OCI-LY3 (cell line): Measurements from ENCODE around the gene WDR20.

ENCODE experiments used
- H2AFZ ChIP-seq: fragments of 200-600, 300-600 bp; shearing (Covaris generic); 2 replicates; pipeline ENCODE4 v1.6.0; 2014; ENCODE audit warnings: antibody characterized with exemption, low read depth, low read length
- H3K27ac ChIP-seq: fragments of 200-600, 300-600 bp; sonication (generic); 2 replicates; pipeline ENCODE4 v1.5.1; 2014; ENCODE audit warnings: mild to moderate bottlenecking, low read length, moderate library complexity, mixed read lengths
- H3K27me3 ChIP-seq: fragments of 200-600, 300-600 bp; sonication (generic); 2 replicates; pipeline ENCODE4 v1.6.1; 2014; ENCODE audit warnings: low read depth, low read length, mixed read lengths
- H3K36me3 ChIP-seq: fragments of 200-600, 300-600 bp; sonication (generic); replicated peaks from 2 replicates; pipeline ENCODE3; 2014; ENCODE audit warnings: low read depth, low read length, mixed read lengths
- H3K4me1 ChIP-seq: fragments of 300-600, 200-600 bp; sonication (generic); 2 replicates; pipeline ENCODE4 v1.6.1; 2014; ENCODE audit warnings: low read length, mixed read lengths
- H3K4me2 ChIP-seq: fragments of 200-600, 300-600 bp; sonication (generic); 2 replicates; pipeline ENCODE4 v1.6.1; 2014; ENCODE audit warnings: low read length, mixed read lengths
- H3K4me3 ChIP-seq: fragments of 300-600, 200-600 bp; sonication (generic); 2 replicates; pipeline ENCODE4 v1.5.1; 2014; ENCODE audit warnings: antibody characterized with exemption, mild to moderate bottlenecking, low read length, moderate library complexity
- H3K79me2 ChIP-seq: fragments of 300-600, 200-600 bp; shearing (Covaris generic); 2 replicates; pipeline ENCODE4 v1.6.1; 2014; ENCODE audit warnings: mild to moderate bottlenecking, low read length, mixed read lengths
- H3K9ac ChIP-seq: fragments of 300-600, 200-600 bp; shearing (Covaris generic); 2 replicates; pipeline ENCODE4 v1.6.0; 2014; ENCODE audit warnings: mild to moderate bottlenecking, low read length, moderate library complexity
- H3K9me3 ChIP-seq: fragments of 200-600, 300-600 bp; shearing (Covaris generic); 2 replicates; pipeline ENCODE4 v1.6.1; 2014; ENCODE audit warnings: low read length, mixed read lengths; ENCODE audit not compliant: insufficient read depth
- H4K20me1 ChIP-seq: fragments of 200-600, 300-600 bp; sonication (generic); 2 replicates; pipeline ENCODE4 v1.6.1; 2016; ENCODE audit warnings: low read length, mixed read lengths; ENCODE audit not compliant: insufficient read depth
- CTCF ChIP-seq: fragments of 200-600, 300-600 bp; sonication (generic); IDR thresholded peaks from 2 replicates; pipeline ENCODE4 v1.5.1; 2014; ENCODE audit warnings: antibody characterized with exemption, low read length, low read depth
- EZH2phosphoT487 ChIP-seq: fragments of 200-600 bp; shearing (Covaris generic); IDR thresholded peaks from 2 replicates; pipeline ENCODE4 v1.6.1; 2018; ENCODE audit warnings: antibody characterized with exemption, mixed run types, low read depth

Gene WDR20

GRCh38 chr14:102194856-102195255, 55.2 kb downstream of the WDR20 start:
- H3K4me1 ChIP-seq: peaks cover 13% of the 10 kb centered on the region
- TF ChIP-seq EZH2phosphoT487 (no peak), CTCF (no peak)

GRCh38 chr14:102195446-102195845, 55.7 kb downstream of the WDR20 start:
- Histone ChIP-seq H3K4me3 (no peak overlapping the region), H3K36me3 (peaks cover 22% of the 10 kb centered on the region), H3K27ac (no peak overlapping the region), H2AFZ (no peak overlapping the region), H3K4me2 (no peak overlapping the region), H3K9me3 (no peaks in the 10 kb centered on the region), H3K27me3 (no peaks in the 10 kb centered on the region), H4K20me1 (peaks cover 45% of the 10 kb centered on the region), H3K4me1 (peaks cover 14% of the 10 kb centered on the region), H3K9ac (no peak overlapping the region), H3K79me2 (peaks cover 10% of the 10 kb centered on the region; the same call in 1 of the 2 replicates)
- TF ChIP-seq EZH2phosphoT487 (no peak), CTCF (no peak)

More at GRCh38 chr14:102194856-102195255, 55.2 kb downstream of the WDR20 start:
- H3K79me2 ChIP-seq: peaks cover 10% of the 10 kb centered on the region; the same call in 1 of the 2 replicates
- no peak overlapping the region for H3K4me3 ChIP-seq
- H2AFZ ChIP-seq: no peak overlapping the region
- no peak overlapping the region for H3K9ac ChIP-seq
- H3K36me3 ChIP-seq: peaks cover 19% of the 10 kb centered on the region
- no peak overlapping the region for H3K4me2 ChIP-seq
- H3K27ac ChIP-seq: no peak overlapping the region
- no peaks in the 10 kb centered on the region for H3K9me3 ChIP-seq
- H3K27me3 ChIP-seq: no peaks in the 10 kb centered on the region
- H4K20me1 ChIP-seq: peaks cover 43% of the 10 kb centered on the region

- H3K9ac ChIP-seq: no peak overlapping the region
- H3K4me1 ChIP-seq: peaks cover 22% of the 10 kb centered on the region
- H3K4me2 ChIP-seq: no peak overlapping the region
- no peaks in the 10 kb centered on the region for H3K27me3 ChIP-seq
- H3K4me3 ChIP-seq: no peak overlapping the region
- H2AFZ ChIP-seq: no peak overlapping the region
- no peaks in the 10 kb centered on the region for H3K9me3 ChIP-seq
- H3K36me3 ChIP-seq: peaks cover 22% of the 10 kb centered on the region
- H4K20me1 ChIP-seq: peaks cover 44% of the 10 kb centered on the region
- TF ChIP-seq CTCF (no peak), EZH2phosphoT487 (no peak)
- H3K79me2 ChIP-seq: peaks cover 10% of the 10 kb centered on the region; the same call in 1 of the 2 replicates
- no peak overlapping the region for H3K27ac ChIP-seq
Measured at GRCh38 chr14:102196039-102196901, 56.6 kb downstream of the WDR20 start.

GRCh38 chr14:102196902-102197230, 57.2 kb downstream of the WDR20 start:
- H3K79me2 ChIP-seq: peaks cover 15% of the 10 kb centered on the region
- H2AFZ ChIP-seq: no peak overlapping the region

More at GRCh38 chr14:102196902-102197230, 57.2 kb downstream of the WDR20 start:
- Histone ChIP-seq H3K4me3 (no peak overlapping the region), H3K27ac (no peak overlapping the region), H3K9ac (no peak overlapping the region), H3K4me1 (peaks cover 28% of the 10 kb centered on the region), H3K4me2 (no peak overlapping the region), H4K20me1 (peaks cover 44% of the 10 kb centered on the region), H3K36me3 (peaks cover 22% of the 10 kb centered on the region), H3K9me3 (no peaks in the 10 kb centered on the region), H3K27me3 (no peaks in the 10 kb centered on the region)
- TF ChIP-seq EZH2phosphoT487: no peak
- TF ChIP-seq CTCF: no peak
